Stomach (tissue), 4 donors: Measurements from ENCODE around the gene SEC24C.
"Not testable (repeated sequence)": the region's sequence is repeated elsewhere in the genome, so short reads cannot be mapped to it uniquely, and the experiment has no call there.

ENCODE experiments used
- CTCF ChIP-seq, 7 experiments: fragments of 450-650 bp in 4 of 7; fragments of 200-600 bp in 3 of 7; sonication (generic) in 3 of 7; IDR thresholded peaks; one replicate each; pipeline ENCODE4 v1.5.1; 2016 to 2019; ENCODE audit warnings: antibody characterized with exemption in 7 of 7, control low read depth in 2 of 7, mild to moderate bottlenecking in 1 of 7
- POLR2A ChIP-seq, 4 donors: fragments of 450-650 bp; IDR thresholded peaks; one replicate each; pipeline ENCODE4 v1.6.1; 2016; ENCODE audit warnings: antibody characterized with exemption in 4 of 4, control low read depth in 2 of 4, mild to moderate bottlenecking in 1 of 4, moderate library complexity in 1 of 4
- POLR2AphosphoS5 ChIP-seq, 3 donors: sonication (generic); formaldehyde crosslinking; IDR thresholded peaks; one replicate each; pipeline ENCODE4 v1.6.1; 2016; ENCODE audit warnings: antibody characterized with exemption in 3 of 3

GRCh38 chr10:73698819-73699218 lies 45.4 kb upstream of the SEC24C start:
- TF ChIP-seq CTCF, POLR2AphosphoS5, POLR2A (IDR thresholded peaks at IDR 0.05): not testable (repeated sequence)
